ENCODE data around the gene CDK6. TPM values are rescaled to one million over a fixed set of nuclear protein-coding genes. Genes with fewer than 3 reads are reported as not detected.

CDK6 gene
- polyA plus RNA-seq, 1 experiment, result 29.2 TPM

DNA sequence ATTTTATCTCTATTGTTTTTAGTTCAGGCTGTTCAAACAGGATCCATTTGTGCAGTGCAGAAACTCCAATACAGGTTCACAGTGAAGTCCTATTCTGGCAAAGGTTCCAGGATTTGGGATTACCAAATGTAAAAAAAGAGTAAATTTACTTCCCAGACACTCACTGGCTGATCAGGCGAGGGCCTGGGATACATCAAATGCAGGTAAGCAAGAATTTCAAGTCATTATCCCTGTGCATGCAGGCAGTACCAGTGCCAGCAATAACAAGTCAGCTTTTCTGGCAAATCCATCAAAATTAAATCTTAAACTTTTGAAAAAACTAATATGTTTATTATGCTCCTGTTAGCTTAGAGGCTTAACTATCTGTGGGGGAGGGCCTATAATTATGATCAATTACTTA, 6.3 kb downstream of the CDK6 start:
- Histone ChIP-seq H3K4me3 (ENCODE audit: low read depth, low read length) (no peak overlapping the region), H3K27me3 (ENCODE audit: control insufficient read depth, insufficient read depth, low read length) (no peaks in the 10 kb centered on the region), H3K36me3 (ENCODE audit: control insufficient read depth, insufficient read depth, low read length) (peaks cover 2% of the 10 kb centered on the region)
- ChIA-PET CTCF (no interaction called here), POLR2A (no interaction called here)
- TF ChIP-seq, protein P1, sequence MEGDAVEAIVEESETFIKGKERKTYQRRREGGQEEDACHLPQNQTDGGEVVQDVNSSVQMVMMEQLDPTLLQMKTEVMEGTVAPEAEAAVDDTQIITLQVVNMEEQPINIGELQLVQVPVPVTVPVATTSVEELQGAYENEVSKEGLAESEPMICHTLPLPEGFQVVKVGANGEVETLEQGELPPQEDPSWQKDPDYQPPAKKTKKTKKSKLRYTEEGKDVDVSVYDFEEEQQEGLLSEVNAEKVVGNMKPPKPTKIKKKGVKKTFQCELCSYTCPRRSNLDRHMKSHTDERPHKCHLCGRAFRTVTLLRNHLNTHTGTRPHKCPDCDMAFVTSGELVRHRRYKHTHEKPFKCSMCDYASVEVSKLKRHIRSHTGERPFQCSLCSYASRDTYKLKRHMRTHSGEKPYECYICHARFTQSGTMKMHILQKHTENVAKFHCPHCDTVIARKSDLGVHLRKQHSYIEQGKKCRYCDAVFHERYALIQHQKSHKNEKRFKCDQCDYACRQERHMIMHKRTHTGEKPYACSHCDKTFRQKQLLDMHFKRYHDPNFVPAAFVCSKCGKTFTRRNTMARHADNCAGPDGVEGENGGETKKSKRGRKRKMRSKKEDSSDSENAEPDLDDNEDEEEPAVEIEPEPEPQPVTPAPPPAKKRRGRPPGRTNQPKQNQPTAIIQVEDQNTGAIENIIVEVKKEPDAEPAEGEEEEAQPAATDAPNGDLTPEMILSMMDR (IDR thresholded peaks at IDR 0.05; ENCODE audit: insufficient read depth, low read depth, low read length), result no peak
- no peak for DNase-seq (ENCODE audit: low read depth)

DNA sequence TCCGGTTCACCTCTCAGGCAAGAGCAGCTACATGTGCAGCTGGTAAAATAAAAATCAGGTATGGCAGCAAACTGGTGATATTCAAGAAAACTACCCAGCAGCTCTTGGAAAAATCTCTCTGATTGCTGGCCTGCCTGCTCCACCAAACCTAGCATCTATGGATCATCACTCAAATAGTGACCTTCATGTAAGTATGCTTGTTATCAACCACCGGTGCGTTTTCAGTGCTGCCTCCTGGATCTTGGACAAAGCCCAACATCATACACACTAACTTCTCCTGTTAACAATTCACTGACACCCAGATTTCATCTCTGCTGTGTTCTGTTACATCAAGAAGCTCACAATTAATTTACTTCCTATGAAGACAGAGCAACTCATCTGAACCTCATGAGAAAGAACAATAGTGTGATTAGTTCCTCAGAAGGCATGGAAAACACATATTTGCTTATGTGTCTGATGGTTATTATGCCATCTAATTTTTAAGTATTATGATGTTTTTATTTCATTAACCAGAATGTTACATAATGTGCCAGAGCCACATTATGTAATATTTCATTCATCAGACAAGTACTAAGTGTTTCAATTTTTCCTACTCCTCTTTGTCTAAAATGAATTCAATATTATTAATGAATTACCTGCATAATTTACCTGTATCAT, 8.8 kb downstream of the CDK6 start:
- no peak for DNase-seq (ENCODE audit: low read depth)
- Histone ChIP-seq H3K36me3 (ENCODE audit: control insufficient read depth, insufficient read depth, low read length) (peaks cover 2% of the 10 kb centered on the region), H3K4me3 (ENCODE audit: low read depth, low read length) (no peak overlapping the region), H3K27me3 (ENCODE audit: control insufficient read depth, insufficient read depth, low read length) (no peaks in the 10 kb centered on the region)
- CTCF ChIA-PET, result no interaction called here
- TF ChIP-seq, protein P1 (IDR thresholded peaks at IDR 0.05; ENCODE audit: insufficient read depth, low read depth, low read length), result no peak
- POLR2A ChIA-PET, result no interaction called here

DNA sequence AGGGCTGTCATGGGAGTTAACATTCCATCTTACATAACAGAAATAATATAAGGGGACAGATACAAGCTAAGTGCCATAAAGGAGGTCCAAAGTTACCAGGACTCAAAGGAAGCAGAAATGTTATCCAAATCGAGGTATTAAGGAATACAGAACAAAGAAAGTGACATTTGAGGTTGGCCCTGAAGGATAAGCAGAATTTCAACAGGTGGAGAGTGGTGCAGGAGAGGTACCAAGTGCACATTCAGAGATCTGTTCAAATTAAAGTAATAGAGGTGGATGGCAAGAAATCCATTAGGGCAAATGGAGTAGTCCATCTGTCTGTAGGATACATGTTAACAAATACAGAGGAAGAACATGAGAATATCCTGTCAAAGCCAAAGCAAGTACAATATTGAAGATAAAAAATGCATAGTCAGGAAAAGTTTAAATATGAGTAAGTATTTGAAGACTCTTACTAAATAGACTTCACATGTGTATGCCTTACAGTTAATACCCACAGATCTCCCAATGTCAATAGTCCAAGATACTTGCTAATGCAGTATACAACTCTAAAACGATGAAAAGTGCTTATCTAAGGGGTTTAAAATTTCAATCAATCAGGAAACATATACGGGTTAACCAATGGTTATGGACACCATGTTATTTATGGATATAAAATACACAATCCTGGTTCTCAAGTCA, 10.0 kb downstream of the CDK6 start:
- TF ChIP-seq, protein P1 (IDR thresholded peaks at IDR 0.05; ENCODE audit: insufficient read depth, low read depth, low read length), result no peak
- DNase-seq (ENCODE audit: low read depth), result no peak
- peaks cover 2% of the 10 kb centered on the region for H3K36me3 ChIP-seq (ENCODE audit: control insufficient read depth, insufficient read depth, low read length)
- ChIA-PET CTCF (no interaction called here), POLR2A (no interaction called here)
- no peaks in the 10 kb centered on the region for H3K27me3 ChIP-seq (ENCODE audit: control insufficient read depth, insufficient read depth, low read length)
- H3K4me3 ChIP-seq (ENCODE audit: low read depth, low read length), result no peak overlapping the region

DNA sequence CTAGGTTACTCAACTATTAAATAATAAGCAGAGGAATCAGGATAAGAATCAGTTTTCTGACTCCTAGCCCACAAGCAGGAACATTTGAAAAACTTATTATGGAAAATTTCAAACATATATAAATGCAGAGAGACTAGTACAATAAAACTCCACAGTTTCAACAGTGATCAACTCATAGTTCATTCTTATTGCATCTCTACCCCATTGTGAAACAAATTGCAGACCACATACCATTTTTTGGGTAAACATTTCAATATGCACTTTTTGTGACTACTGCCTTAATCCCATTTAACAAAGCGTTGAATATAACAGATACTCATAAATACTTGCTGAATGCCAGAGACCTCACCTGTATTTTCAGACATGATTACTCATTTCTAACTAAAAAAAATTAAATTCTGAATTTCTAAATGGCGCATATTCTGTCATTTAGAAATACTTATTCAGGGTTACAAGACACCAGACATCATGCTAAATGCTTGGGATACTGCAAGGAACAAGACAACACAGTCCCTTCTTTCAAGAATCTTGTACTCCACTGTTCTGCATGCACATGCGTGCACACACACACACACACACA, 11.4 kb downstream of the CDK6 start:
- H3K27me3 ChIP-seq (ENCODE audit: control insufficient read depth, insufficient read depth, low read length), result no peaks in the 10 kb centered on the region
- ChIA-PET POLR2A (no interaction called here), CTCF (no interaction called here)
- H3K36me3 ChIP-seq (ENCODE audit: control insufficient read depth, insufficient read depth, low read length), result peaks cover 2% of the 10 kb centered on the region
- TF ChIP-seq, protein P1 (IDR thresholded peaks at IDR 0.05; ENCODE audit: insufficient read depth, low read depth, low read length), result no peak
- DNase-seq (ENCODE audit: low read depth), result no peak
- no peak overlapping the region for H3K4me3 ChIP-seq (ENCODE audit: low read depth, low read length)

DNA sequence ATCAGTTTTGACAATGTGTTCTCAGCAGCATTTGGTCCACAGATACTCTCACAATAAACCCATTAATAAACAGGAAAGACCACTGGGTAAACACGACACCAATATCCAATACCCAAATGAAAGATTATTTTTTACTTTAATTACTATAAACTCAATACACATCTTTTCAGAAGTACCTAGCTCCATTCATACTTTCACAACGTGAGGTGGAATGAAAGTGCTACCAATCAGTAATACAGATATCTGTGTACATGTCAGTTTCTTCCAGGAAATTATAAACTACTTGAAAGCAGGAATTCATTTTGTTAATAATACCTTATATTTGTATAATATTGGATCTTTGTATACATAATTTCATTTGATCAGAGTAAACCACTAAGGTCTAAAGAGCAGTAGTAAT, 11.9 kb downstream of the CDK6 start:
- TF ChIP-seq, protein P1 (IDR thresholded peaks at IDR 0.05; ENCODE audit: insufficient read depth, low read depth, low read length), result no peak
- POLR2A ChIA-PET, result no interaction called here
- peaks cover 2% of the 10 kb centered on the region for H3K36me3 ChIP-seq (ENCODE audit: control insufficient read depth, insufficient read depth, low read length)
- CTCF ChIA-PET, result no interaction called here
- no peaks in the 10 kb centered on the region for H3K27me3 ChIP-seq (ENCODE audit: control insufficient read depth, insufficient read depth, low read length)
- no peak for DNase-seq (ENCODE audit: low read depth)
- H3K4me3 ChIP-seq (ENCODE audit: low read depth, low read length), result no peak overlapping the region

All from BJ (cell line).